Prostate gland (tissue), 2 donors: ENCODE results near the gene ADAMTS19.

Source experiments
- POLR2AphosphoS5 ChIP-seq: sonication (generic); formaldehyde crosslinking; IDR thresholded peaks from one replicate; pipeline ENCODE4 v1.6.1; 2017; ENCODE audit warnings: antibody characterized with exemption
- TF ChIP-seq, protein P1 (sequence below), 4 experiments: fragments of 200-600 bp in 2 of 4; fragments of 450-650 bp in 2 of 4; sonication (generic) in 2 of 4; IDR thresholded peaks; 1 replicate in 3 of 4; 2 replicates in 1 of 4; pipeline ENCODE4 v1.5.1; 2016 to 2019; ENCODE audit warnings: antibody characterized with exemption in 4 of 4, mild to moderate bottlenecking in 2 of 4, moderate library complexity in 2 of 4

DNA sequence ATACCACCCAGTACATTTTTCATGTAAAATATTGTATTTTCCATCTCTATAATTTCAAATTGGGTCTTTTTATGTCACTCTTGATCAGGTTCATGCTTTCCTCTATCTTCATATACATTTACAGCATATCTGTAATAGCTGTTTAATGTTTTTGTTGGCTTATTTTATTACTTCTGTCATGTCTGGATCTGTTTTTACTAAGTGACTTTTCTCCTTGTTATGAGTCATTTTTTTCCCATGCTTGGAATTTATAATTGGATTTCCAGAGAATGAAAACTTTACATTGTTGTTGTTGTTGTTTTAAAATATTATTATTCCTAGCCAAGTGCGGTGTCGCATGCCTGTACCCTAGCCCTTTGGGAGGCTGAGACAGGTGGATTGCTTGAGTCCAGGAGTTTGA lies 5.6 kb upstream of the ADAMTS19 start:
- TF ChIP-seq, protein P1, sequence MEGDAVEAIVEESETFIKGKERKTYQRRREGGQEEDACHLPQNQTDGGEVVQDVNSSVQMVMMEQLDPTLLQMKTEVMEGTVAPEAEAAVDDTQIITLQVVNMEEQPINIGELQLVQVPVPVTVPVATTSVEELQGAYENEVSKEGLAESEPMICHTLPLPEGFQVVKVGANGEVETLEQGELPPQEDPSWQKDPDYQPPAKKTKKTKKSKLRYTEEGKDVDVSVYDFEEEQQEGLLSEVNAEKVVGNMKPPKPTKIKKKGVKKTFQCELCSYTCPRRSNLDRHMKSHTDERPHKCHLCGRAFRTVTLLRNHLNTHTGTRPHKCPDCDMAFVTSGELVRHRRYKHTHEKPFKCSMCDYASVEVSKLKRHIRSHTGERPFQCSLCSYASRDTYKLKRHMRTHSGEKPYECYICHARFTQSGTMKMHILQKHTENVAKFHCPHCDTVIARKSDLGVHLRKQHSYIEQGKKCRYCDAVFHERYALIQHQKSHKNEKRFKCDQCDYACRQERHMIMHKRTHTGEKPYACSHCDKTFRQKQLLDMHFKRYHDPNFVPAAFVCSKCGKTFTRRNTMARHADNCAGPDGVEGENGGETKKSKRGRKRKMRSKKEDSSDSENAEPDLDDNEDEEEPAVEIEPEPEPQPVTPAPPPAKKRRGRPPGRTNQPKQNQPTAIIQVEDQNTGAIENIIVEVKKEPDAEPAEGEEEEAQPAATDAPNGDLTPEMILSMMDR (IDR thresholded peaks at IDR 0.05): no peak
- no peak for TF ChIP-seq POLR2AphosphoS5
